A549 (cell line): ENCODE data around the gene EFHD2.

Experiments used
- CTCF ChIP-seq: fragments of >200 bp; sonication (Bioruptor Twin); formaldehyde crosslinking; IDR thresholded peaks from 3 replicates; pipeline ENCODE4 v1.5.1; 2016
- POLR2A ChIP-seq: IDR thresholded peaks from 2 replicates; pipeline ENCODE4 v1.6.1; 2012; ENCODE audit warnings: mild to moderate bottlenecking, low read length

GRCh38 chr1:15391366-15391765 lies 18.3 kb upstream of the EFHD2 start:
- TF ChIP-seq CTCF = no peak
- no peak for TF ChIP-seq POLR2A
